HG02973 (cell line): Measurements from ENCODE around the gene CCDC90B.
A peak's percentile ranks its signal among the peaks of the same experiment; 100 is the strongest.
"Not testable (repeated sequence)": the region's sequence is repeated elsewhere in the genome, so short reads cannot be mapped to it uniquely, and the experiment has no call there.

Experiments used
- ATAC-seq: cut with Tn5 transposase; IDR thresholded peaks from one replicate; pipeline ENCODE4 v1.9.1; 2021; ENCODE audit warnings: moderate library complexity; ENCODE audit not compliant: unreplicated experiment

CCDC90B gene

DNA sequence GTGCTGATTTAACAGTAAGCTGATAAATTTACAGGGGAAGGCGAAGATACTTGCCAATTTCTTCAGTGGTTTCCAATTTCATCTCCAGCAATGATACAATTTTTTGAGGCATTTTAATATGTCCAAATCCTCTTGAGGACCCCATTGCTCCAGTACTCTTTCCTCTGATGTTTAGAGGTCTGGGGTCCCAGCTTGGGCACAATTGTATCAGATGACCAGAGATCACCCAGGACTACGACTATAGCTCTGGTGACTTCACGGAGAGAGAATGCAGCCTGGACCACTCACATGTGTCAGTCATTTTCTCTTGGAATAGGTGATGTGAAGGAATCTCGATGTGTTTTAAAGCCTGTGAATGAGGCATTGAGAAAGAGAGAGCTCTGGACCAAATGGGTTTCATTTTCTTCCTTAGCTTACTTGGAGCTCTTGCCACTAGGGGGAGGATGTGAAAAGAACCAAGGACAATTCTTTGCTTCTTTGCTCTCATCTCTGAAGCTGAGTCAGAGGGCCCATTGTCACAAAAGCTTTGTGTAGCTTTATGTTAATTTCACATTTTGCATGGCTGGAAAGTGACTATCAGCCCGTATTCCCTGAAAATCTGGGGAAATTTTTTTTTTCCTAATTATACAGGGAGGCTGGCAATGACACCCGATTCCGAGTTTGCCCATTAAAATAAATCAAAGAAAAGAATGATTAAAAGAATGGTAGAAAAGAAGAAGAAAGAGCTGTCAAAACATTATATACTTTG lies 6.7 kb upstream of the CCDC90B start:
- ATAC-seq = peak; percentile 70

GRCh38 chr11:83287631-83288030 lies 1.5 kb upstream of the CCDC90B start:
- ATAC-seq = no peak

- peak; percentile 35 for ATAC-seq
These were observed 906 bp downstream of the CCDC90B start for GRCh38 chr11:83285151-83285770.

DNA sequence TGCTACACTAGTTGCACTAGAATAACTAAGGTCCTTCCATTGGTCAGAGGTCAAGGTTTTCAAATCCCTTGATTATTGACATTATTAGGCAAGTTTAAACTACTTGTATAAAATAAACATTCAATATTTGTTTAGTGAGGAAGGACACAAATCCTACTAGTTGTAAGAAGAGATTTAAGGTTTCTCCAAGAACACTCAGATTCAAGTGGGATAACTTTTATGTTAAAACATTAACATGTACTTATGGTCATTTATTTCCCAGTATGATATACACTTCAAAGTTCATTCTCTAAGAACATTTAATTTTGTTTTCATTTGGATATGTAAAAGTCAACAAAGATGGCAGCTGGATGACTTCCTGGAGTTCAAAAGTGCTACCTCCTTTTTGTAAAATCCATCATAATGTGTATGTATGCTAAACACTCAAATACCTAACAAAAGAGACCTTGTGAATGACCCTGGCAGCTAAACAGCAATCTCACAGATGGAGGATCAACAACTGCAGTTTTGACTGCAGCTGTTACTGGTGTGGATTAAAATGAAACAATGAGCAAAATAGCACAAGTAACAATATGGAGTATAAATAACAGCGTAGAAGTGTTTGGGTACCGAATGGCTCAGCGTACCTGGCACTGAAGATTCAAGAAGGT lies 1.5 kb downstream of the CCDC90B start:
- ATAC-seq = no peak

DNA sequence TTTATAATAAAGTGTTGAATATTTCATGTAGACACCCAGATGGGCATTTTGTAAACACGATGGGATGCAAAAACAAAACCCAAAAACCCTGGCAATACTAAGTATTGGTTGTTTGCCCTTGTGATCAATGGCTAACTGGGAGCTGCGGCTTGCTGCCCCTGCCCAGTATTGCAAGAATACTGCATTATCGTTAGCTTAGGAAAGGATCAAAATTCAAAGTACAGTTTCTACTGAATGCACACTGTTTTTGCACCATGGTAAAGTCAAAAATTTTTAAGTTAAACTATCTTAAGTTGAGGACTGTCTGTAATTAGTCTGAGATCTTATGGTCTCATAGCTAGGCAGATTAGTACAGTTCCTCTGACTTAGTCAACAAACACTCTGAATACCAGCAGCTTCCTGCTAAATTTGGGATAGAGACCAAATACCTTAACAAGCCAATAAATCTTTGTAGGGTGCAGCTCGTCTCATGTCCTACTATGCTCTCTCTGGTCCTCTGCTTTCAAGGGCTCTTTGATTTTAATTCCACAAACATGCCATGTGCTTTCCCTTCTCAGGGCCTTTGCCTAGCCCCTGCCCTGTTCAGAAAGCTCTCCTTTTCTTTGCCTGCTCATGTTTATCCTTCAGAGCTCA lies 4.0 kb downstream of the CCDC90B start:
- no peak for ATAC-seq

- no peak for ATAC-seq
These were observed 5.9 kb downstream of the CCDC90B start for GRCh38 chr11:83280256-83280655.

DNA sequence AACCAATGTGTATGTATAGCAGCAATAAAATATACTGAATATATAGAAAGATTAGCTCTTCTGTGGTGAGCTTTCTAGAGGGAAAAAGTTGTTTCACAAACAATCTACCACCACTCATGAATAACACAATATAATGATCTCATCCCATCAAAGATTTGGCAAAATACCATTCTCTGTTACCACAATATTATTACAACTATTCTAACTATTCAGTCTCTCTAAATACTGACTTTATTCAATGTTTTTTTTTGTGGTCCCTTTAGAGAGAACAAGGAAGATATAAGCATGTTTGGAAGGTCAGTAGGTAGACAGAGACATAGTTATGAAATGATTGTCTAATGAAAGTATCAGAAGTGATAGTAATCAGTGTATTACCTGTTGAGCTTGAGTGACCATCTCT lies 7.8 kb downstream of the CCDC90B start:
- no peak for ATAC-seq

DNA sequence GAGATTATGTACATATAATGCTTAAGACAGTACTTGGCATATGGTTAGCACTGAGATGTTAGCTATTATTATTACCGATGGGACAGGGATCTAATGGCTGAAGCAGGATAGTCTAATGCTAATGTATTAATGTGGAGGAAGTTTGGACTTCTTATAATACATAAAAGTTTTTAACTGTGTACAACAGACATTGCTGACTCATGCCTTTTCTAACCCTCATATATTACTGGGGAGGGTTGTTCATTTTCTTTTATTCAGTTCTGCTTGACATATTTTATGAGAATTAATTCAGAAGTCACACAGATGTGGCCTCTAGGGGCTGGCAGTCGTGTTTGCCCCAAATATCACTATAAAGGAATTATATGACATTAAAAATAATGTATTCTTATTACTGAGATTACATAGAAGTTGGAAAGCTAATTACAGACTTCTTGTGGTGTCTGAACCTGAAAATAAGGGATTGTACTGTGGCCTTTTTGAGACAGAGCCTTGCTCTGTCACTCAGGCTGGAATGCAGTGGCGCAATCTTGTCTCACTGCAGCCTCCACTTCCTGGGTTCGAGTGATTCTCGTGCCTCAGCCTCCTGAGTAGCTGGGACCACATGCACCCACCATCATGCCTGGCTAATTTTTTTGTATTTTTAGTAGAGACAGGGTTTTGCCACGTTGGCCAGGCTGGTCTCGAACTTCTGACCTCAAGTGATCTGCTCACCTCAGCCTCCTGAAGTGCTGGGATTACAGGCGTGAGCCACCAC lies 10.1 kb downstream of the CCDC90B start:
- no peak for ATAC-seq

DNA sequence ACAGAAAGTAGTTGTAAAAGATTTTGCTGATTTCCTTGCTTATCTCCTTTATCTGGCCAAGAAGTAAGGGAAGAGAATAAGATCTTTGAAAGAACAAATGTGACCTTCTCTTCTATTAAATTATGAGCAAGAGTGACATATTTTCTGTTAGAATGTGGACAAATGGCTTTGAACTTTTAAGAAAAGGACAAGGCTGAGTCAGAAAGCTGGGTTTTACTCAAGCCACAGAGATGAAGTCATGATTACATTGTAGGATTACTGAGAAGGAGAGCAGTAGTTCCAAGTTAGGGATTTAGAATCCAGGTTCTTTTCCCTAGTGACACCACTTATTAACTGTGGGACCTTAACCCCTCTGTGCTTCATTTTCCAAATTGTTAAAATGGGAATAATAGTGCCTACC lies 13.5 kb downstream of the CCDC90B start:
- no peak for ATAC-seq

GRCh38 chr11:83271734-83272133 lies 14.4 kb downstream of the CCDC90B start:
- not testable (repeated sequence) for ATAC-seq

DNA sequence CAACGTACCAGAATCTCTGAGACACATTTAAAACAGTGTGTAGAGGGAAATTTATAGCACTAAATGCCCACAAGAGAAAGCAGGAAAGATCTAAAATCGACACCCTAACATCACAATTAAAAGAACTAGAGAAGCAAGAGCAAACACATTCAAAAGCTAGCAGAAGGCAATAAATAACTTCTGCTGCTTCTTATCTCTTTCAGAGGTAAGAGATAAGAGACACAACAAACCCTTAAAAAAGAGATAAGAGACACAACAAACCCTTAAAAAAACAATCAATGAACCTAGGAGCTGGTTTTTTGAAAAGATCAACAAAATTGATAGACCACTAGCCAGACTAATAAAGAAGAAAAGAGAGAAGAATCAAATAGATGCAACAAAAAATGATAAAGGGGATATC lies 17.1 kb downstream of the CCDC90B start:
- not testable (repeated sequence) for ATAC-seq

DNA sequence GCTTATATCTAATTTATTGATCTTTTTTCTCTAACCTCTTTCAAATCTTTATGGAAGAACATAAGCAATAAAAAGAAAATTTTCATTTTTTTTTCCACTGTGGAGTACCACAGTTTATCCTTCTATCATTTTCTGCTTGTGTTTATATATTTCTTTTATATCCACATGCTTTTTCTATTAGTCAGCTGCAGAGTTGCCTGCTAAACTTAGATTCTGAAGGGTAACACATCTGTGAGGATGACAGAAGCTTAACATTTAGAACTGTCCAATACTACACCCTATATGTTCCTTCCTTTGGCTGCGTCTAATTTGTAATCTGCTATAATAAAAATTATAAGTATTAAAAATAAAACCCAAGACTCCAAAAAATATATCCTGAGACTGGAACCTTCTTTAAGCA lies 20.8 kb downstream of the CCDC90B start:
- no peak for ATAC-seq

GRCh38 chr11:83259559-83259958 lies 26.6 kb downstream of the CCDC90B start:
- ATAC-seq = no peak

DNA sequence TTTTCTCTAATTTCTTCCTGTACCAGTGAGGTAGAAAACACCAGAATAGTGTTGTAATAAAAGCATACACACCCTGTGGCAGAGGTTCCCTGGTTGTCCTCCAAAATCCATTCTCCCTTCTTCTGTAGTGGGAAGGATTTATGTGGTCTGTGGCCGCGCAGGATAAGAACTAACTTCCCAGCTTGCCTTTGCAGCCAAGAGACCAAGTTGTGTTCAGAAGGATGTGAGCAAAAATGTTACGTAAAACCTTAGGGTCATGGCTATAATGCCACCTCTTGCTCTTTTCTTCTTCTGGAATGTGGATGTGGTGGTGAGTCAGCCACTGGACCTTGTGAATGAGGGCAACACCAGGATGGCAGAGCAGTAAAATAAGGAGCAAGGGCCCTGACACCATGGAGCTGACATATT lies 28.4 kb downstream of the CCDC90B start:
- ATAC-seq = no peak

- ATAC-seq = no peak
These were observed 29.4 kb downstream of the CCDC90B start for GRCh38 chr11:83256602-83257340.

DNA sequence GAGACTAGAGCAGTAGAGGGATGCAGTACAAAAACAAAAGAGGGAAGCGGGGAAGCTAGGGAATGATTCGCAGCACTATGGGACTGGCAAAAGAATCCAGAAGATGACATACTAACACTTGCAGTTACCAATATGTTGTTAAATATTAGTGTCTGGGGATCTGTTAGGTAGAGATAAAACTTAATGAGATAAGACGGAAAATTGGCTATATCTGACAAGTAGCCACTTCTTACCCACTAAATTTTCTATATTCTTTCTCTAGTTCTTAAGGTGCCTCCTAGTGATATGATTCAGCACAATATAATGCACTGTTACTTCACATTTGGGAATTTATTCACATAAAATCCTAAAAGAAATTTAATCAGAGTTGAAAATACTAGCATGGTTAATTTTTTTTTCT lies 30.8 kb downstream of the CCDC90B start:
- no peak for ATAC-seq

GRCh38 chr11:83252941-83253340 lies 33.2 kb downstream of the CCDC90B start:
- no peak for ATAC-seq

DNA sequence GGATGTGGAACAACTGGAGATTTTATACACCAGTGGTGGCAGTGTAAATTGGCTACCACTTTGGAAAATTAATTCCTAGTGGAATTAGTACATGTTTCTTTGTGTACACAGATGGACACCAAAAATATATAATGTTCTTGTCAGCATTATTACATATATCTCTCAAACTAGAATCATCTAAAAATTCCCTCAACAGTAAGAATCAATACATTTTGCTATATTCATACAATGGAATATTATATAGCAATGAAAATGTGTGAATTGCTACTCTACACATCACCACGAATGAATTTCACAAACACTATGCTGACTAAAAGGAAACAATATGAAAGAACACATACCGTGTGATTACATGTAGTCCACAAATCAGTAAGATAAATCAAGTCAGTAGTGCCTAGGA lies 33.9 kb downstream of the CCDC90B start:
- ATAC-seq = no peak

DNA sequence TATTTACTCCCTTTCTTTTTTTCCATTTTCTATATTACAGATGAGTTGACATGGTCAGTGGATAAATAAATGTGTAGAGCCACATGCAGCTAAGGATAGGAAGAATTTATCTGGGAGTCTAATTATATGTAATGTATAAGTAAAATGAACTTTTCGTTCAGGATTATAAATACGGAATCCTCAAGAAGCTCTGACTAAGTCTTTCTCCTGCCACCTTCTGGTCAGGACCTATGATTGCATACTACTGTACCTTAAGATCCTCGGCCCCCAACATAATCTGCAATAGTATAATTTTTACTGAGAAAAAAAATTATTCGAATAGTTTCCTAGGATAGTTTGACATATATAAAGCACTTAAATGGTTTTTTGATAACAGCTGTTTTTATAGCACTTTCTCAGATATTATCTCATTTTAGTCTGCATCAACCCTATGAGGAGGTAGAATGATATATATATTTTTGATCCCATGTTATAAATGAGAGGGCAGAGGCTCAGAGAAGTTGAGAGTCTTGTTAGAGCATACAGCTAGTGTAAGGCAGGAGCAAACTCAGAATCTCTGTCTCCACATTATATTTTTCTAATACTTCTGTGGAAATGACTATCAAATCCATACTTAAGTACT lies 36.1 kb downstream of the CCDC90B start:
- peak; percentile 69 for ATAC-seq

DNA sequence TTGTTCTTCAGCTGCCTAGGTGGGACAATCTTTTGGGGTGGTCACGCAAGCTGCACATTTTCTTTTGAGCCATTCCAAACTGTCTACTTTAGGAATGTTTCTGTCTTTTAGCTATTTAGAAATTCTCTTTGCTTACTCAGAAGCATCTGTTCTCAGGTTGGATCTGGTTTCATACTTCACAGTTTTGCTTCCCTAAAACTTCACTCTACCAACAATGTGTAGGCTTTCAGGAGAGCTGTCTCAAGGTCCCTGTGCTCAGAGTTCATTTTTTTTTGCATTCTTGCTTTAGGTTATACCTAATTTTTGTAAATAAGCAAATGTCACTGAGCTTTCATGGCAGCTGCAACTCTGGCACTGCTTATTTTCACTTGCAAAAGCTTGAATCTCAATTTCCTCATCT lies 36.7 kb downstream of the CCDC90B start:
- ATAC-seq = no peak
